DOHH2 (cell line): ENCODE data around the gene VTI1A.

Experiments
- H3F3A ChIP-seq: fragments of 200-600 bp; sonication (generic), shearing (Covaris generic); 2 replicates; pipeline ENCODE4 v1.6.0; 2016; ENCODE audit warnings: antibody characterized with exemption, mild to moderate bottlenecking; ENCODE audit not compliant: control insufficient read depth, insufficient read depth
- H3K27ac ChIP-seq: fragments of 200-600 bp; sonication (generic); 2 replicates; pipeline ENCODE4 v1.5.1; 2014; ENCODE audit warnings: low read depth, mild to moderate bottlenecking, low read length, moderate library complexity
- H3K27me3 ChIP-seq: fragments of 200-600 bp; sonication (generic); 2 replicates; pipeline ENCODE4 v1.6.1; 2014; ENCODE audit warnings: mild to moderate bottlenecking, low read length, mixed read lengths; ENCODE audit not compliant: control insufficient read depth
- H3K36me3 ChIP-seq: fragments of 200-600 bp; sonication (generic); 2 replicates; pipeline ENCODE4 v1.6.1; 2014; ENCODE audit warnings: mild to moderate bottlenecking, low read length, moderate library complexity, mixed read lengths; ENCODE audit not compliant: control insufficient read depth
- H3K4me1 ChIP-seq: fragments of 200-600 bp; sonication (generic); 2 replicates; pipeline ENCODE4 v1.6.1; 2014; ENCODE audit warnings: mild to moderate bottlenecking, low read length, mixed read lengths; ENCODE audit not compliant: control insufficient read depth
- H3K4me2 ChIP-seq: fragments of 200-600 bp; sonication (generic); 2 replicates; pipeline ENCODE4 v1.6.0; 2014; ENCODE audit warnings: mild to moderate bottlenecking, low read length, moderate library complexity
- H3K4me3 ChIP-seq: fragments of 200-600 bp; sonication (generic); 2 replicates; pipeline ENCODE4 v1.5.1; 2014; ENCODE audit warnings: mild to moderate bottlenecking, low read length, mixed read lengths
- H3K79me2 ChIP-seq: fragments of 200-600 bp; sonication (generic); 2 replicates; pipeline ENCODE4 v1.6.1; 2014; ENCODE audit warnings: mild to moderate bottlenecking, low read length, mixed read lengths; ENCODE audit not compliant: control insufficient read depth
- H3K9me2 ChIP-seq: fragments of 200-600 bp; sonication (generic); replicated peaks from 2 replicates; pipeline ENCODE4 v1.6.1; 2014; ENCODE audit warnings: mild to moderate bottlenecking, low read length, mixed read lengths; ENCODE audit not compliant: control insufficient read depth
- H3K9me3 ChIP-seq: fragments of 200-600 bp; sonication (generic); 2 replicates; pipeline ENCODE4 v1.6.1; 2014; ENCODE audit warnings: antibody characterized with exemption, low read length, mixed read lengths; ENCODE audit not compliant: control insufficient read depth, insufficient read depth
- H4K20me1 ChIP-seq: fragments of 200-600 bp; sonication (generic); 2 replicates; pipeline ENCODE4 v1.6.0; 2014; ENCODE audit warnings: low read depth, mild to moderate bottlenecking, antibody characterized with exemption, low read length, moderate library complexity; ENCODE audit not compliant: control insufficient read depth, insufficient read depth
- EZH2phosphoT487 ChIP-seq: fragments of 200-600 bp; sonication (generic); IDR thresholded peaks from 2 replicates; pipeline ENCODE4 v1.6.1; 2017; ENCODE audit warnings: borderline replicate concordance, mild to moderate bottlenecking, antibody characterized with exemption, low read length, moderate library complexity, mixed read lengths
- TF ChIP-seq, protein P1 (sequence below): fragments of 200-600 bp; sonication (generic); IDR thresholded peaks from one replicate; pipeline ENCODE4 v1.5.1; 2014; ENCODE audit warnings: antibody characterized with exemption, mild to moderate bottlenecking, low read depth, low read length; ENCODE audit not compliant: poor library complexity, severe bottlenecking

The VTI1A gene

DNA sequence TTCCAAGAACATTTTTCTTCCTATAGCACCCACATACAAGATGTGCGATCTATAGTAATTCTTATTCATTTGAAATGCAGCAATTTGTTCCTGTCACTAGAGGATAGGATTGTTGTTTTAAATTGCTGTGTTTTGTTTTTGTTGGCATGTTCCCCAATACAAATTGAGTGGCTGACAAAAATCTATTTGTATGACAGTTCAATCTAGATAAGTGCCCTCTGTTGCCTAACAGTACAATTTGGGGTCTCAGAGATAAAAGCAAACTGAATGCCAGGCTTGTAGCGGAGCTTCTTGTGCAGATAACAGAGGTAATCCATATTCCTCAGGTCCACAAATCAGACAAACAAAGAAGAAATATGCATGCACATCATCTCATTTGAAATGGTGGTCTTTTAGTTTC, 68.8 kb downstream of the VTI1A start:
- no peaks in the 10 kb centered on the region for H3F3A ChIP-seq
- 0 out of 2 replicates have a peak, but pooled peaks cover 4% of the 10 kb centered on the region for H4K20me1 ChIP-seq
- no peaks in the 10 kb centered on the region for H3K27me3 ChIP-seq
- H3K9me3 ChIP-seq = no peaks in the 10 kb centered on the region
- H3K79me2 ChIP-seq = no peaks in the 10 kb centered on the region
- H3K9me2 ChIP-seq = no peaks in the 10 kb centered on the region
- no peak overlapping the region for H3K27ac ChIP-seq
- no peaks in the 10 kb centered on the region for H3K36me3 ChIP-seq
- no peaks in the 10 kb centered on the region for H3K4me1 ChIP-seq
- TF ChIP-seq, protein P1, sequence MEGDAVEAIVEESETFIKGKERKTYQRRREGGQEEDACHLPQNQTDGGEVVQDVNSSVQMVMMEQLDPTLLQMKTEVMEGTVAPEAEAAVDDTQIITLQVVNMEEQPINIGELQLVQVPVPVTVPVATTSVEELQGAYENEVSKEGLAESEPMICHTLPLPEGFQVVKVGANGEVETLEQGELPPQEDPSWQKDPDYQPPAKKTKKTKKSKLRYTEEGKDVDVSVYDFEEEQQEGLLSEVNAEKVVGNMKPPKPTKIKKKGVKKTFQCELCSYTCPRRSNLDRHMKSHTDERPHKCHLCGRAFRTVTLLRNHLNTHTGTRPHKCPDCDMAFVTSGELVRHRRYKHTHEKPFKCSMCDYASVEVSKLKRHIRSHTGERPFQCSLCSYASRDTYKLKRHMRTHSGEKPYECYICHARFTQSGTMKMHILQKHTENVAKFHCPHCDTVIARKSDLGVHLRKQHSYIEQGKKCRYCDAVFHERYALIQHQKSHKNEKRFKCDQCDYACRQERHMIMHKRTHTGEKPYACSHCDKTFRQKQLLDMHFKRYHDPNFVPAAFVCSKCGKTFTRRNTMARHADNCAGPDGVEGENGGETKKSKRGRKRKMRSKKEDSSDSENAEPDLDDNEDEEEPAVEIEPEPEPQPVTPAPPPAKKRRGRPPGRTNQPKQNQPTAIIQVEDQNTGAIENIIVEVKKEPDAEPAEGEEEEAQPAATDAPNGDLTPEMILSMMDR = no peak
- TF ChIP-seq EZH2phosphoT487 = no peak
- no peak overlapping the region for H3K4me2 ChIP-seq
- no peak overlapping the region for H3K4me3 ChIP-seq

DNA sequence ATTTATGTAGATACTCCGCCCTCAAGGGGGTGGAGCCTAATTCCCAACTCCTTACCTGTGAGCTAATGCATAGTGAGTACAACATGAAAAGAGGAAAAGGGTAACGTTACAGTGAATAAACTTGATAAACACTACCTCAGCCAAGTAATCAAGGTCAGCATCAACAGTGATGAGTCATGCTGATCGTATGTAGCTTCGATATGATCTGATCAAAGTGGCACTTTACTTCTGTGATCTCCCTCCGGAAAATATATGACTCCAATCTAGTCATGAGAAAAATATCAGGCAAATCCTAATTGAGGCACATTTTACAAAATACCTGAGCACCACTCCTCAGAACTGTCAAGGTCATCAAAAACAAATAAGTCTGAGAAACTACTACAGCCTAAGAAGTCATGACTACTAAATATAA, 70.4 kb downstream of the VTI1A start:
- 0 out of 2 replicates have a peak, but pooled peaks cover 4% of the 10 kb centered on the region for H4K20me1 ChIP-seq
- H3F3A ChIP-seq = no peaks in the 10 kb centered on the region
- no peaks in the 10 kb centered on the region for H3K79me2 ChIP-seq
- H3K27me3 ChIP-seq = no peaks in the 10 kb centered on the region
- H3K9me2 ChIP-seq = no peaks in the 10 kb centered on the region
- H3K27ac ChIP-seq = no peak overlapping the region
- H3K4me1 ChIP-seq = no peaks in the 10 kb centered on the region
- H3K36me3 ChIP-seq = no peaks in the 10 kb centered on the region
- TF ChIP-seq EZH2phosphoT487 = no peak
- TF ChIP-seq, protein P1 = no peak
- no peak overlapping the region for H3K4me2 ChIP-seq
- H3K4me3 ChIP-seq = no peak overlapping the region
- H3K9me3 ChIP-seq = no peaks in the 10 kb centered on the region

DNA sequence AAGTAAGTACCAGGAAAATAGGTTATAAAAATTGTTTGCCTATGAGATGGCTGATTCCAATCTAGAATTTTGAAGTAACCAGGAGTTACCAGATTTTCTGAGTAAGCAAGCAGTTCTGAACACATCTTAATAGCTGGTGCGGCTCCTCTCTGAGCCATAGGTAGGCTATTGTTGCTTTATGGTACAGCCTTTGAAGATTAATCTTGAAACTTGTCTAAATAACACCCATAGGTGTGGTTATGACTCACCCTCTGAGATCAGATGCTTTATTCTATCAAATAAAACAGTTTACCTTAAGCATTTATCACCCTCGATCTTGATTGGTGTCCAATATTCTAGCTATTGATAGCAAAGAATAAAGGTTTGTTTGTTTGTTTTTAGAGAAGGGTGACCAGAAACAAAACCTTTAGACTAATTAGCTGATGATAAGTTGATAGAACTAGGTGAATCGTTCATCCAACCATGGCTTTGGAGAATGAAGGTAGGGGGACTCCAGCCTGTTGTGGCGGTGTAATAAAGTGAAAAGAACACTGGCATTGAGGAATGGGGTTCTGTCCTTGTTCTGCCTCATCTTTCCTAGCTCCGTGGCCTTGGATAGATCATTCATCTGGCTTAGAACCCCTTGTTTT, 72.2 kb downstream of the VTI1A start:
- H3K79me2 ChIP-seq = no peaks in the 10 kb centered on the region
- H3K4me3 ChIP-seq = no peak overlapping the region
- no peak overlapping the region for H3K4me2 ChIP-seq
- no peaks in the 10 kb centered on the region for H3F3A ChIP-seq
- no peak overlapping the region for H3K27ac ChIP-seq
- no peak for TF ChIP-seq EZH2phosphoT487
- TF ChIP-seq, protein P1 = no peak
- H4K20me1 ChIP-seq = 0 out of 2 replicates have a peak, but pooled peaks cover 4% of the 10 kb centered on the region
- H3K4me1 ChIP-seq = no peaks in the 10 kb centered on the region
- H3K27me3 ChIP-seq = no peaks in the 10 kb centered on the region
- H3K36me3 ChIP-seq = no peaks in the 10 kb centered on the region
- H3K9me2 ChIP-seq = no peaks in the 10 kb centered on the region
- H3K9me3 ChIP-seq = no peaks in the 10 kb centered on the region
